Epithelial cell of prostate (primary cell): ENCODE measurements around the gene MRPL50.
"Not testable (repeated sequence)": the region's sequence is repeated elsewhere in the genome, so short reads cannot be mapped to it uniquely, and the experiment has no call there.

Experiments
- DNase-seq: peaks from one replicate; pipeline ENCODE4 v3.0.0-alpha.2; 2011; ENCODE audit warnings: low read depth, low spot score
- H3K27ac ChIP-seq: fragments of 450-650 bp; 2 replicates; pipeline ENCODE4 v1.5.1; 2017; ENCODE audit warnings: mild to moderate bottlenecking

Gene MRPL50

DNA sequence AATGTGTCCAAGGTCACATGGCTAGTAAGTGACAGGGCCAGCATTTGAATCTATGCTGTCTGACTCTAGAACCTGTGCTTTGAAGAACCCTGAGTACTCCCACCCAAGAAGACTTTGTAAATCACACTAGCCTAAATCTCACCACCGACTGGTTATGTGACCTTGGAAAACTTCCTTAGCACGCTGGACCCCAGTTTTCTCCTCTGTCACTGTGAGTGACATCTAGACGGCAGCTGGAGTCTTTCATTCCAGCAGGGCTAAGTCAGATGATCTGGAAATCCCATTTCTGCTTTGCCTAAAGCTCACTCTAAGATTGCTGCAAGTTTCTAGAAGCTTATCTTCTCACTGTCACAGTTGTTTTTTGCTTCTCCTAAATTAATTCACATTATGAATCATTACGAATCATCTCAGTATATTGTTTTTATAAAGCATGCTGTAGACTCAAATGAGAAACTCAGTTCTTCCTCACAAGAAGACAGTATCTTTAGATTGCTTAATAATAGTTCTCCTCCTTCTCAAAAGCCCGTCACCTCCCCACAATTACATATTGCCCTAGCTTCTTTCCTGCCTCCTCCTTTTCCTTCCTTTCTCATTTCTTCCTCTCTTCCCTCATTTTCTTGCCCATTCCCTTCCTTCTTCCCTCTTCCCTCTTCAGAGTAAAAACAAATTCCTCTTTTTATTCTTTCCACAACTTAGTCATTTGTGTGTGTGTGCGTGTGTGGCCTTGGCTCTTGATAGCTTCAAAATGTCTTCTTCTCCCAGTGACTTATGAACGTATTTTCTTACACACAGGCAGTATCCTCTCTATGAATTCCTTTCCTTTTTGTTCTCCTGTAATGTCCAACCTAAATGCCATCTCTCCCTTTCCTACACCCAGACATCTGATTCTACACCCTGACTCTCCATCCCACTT is 20.4 kb upstream of the MRPL50 start:
- no peak overlapping the region for H3K27ac ChIP-seq
- no peak for DNase-seq

DNA sequence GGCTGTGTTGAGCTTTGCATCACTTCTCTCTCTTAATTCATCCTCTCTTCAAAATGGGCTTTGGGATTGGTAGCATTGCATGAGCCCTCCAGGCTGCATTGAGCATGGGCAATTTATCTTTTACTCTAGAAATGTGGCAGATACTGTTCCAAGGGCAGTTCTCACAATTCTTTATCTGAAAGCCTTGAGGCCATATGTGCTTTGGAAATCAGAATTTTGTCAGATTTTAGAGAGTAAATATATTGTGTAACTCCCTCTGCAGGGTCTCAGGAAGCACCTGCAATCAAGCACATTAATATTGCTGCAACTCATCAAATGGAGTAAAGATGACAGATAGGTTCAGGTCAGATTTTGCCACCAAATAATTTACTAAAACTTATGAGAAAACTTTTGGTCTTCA is 19.6 kb upstream of the MRPL50 start:
- no peak overlapping the region for H3K27ac ChIP-seq

DNA sequence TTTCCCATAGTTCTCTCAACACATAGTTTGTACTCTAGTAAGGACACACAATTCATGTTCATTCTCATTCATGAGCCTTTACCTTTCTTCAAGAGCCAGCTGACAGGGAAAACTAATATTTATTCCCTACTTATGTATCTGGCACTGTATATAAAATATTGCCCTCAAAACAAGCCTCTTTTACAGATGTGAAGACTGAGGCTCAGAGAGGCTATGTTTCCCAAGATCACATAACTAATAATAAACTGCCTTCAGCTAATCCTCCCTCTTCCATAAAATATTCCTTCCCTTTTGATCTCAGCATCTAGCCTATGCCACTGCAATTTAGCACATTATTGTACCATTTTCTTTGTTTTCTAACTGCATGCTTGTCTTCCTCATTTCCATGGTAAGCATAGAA is 19.0 kb upstream of the MRPL50 start:
- no peak overlapping the region for H3K27ac ChIP-seq
- DNase-seq, result no peak

More for the DNA sequence above, 19.6 kb upstream of the MRPL50 start:
- DNase-seq, result no peak

DNA sequence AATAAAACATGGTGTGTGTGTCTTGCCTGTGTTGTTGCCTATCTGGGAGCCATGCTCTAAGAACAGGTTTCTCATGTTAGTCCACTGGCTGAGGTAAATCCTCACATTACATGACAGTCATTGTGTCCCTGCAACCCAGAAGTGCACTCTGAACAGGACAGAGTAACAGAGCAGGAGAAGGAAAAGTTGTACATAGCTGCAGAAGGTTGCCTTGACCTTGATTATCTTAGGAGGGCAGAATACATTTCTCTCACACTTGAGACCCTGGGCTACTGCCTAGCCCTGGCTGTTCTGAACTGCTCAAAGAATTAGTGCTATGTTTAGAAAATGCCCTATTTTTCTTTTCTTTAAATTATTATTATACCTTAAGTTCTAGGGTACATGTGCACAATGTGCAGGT is 17.2 kb upstream of the MRPL50 start:
- no peak for DNase-seq
- no peak overlapping the region for H3K27ac ChIP-seq

DNA sequence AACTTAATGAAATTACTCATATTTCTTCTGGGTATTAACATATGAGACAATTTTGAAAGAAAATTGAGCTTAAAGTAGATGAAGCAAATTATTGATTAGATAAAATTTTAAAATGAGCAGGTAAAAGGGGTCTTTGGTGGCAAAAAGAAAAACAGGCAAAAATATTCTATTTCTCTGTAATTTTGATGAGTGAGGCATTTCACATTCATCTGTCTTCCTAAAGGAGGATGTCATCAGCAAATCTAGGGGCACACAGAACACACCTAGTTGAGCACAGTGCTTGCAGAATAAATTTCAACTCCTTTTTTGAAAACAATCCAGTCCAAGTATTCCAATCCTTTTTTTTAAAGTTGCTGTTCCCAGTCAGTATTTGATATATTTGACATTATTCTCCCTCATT is 16.4 kb upstream of the MRPL50 start:
- H3K27ac ChIP-seq, result no peak overlapping the region
- no peak for DNase-seq

DNA sequence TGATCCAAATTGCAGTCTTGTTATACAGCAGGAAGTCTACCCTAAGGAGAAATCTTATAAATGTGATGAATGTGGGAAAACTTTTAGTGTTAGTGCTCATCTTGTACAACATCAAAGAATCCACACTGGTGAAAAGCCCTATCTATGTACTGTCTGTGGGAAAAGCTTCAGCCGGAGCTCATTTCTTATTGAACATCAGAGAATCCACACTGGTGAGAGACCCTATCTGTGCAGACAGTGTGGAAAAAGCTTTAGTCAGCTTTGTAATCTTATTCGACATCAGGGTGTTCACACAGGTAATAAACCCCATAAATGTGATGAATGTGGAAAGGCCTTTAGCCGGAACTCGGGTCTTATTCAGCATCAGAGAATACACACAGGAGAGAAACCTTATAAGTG is 10.7 kb upstream of the MRPL50 start:
- no peak for DNase-seq
- no peak overlapping the region for H3K27ac ChIP-seq

DNA sequence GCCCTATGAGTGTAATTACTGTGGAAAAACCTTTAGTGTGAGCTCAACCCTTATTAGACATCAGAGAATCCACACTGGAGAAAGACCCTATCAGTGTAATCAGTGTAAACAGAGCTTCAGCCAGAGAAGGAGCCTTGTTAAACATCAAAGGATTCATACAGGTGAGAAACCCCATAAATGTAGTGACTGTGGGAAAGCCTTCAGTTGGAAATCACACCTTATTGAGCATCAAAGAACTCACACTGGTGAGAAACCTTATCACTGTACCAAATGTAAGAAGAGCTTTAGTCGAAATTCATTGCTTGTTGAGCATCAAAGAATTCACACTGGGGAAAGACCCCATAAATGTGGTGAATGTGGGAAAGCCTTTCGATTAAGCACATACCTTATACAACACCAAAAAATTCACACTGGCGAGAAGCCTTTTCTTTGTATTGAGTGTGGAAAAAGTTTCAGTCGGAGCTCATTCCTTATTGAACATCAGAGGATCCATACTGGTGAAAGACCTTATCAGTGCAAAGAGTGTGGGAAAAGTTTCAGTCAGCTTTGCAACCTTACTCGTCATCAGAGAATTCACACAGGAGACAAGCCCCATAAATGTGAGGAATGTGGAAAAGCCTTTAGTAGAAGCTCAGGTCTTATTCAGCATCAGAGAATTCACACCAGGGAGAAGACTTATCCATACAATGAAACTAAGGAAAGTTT is 10.1 kb upstream of the MRPL50 start:
- no peak for DNase-seq

DNA sequence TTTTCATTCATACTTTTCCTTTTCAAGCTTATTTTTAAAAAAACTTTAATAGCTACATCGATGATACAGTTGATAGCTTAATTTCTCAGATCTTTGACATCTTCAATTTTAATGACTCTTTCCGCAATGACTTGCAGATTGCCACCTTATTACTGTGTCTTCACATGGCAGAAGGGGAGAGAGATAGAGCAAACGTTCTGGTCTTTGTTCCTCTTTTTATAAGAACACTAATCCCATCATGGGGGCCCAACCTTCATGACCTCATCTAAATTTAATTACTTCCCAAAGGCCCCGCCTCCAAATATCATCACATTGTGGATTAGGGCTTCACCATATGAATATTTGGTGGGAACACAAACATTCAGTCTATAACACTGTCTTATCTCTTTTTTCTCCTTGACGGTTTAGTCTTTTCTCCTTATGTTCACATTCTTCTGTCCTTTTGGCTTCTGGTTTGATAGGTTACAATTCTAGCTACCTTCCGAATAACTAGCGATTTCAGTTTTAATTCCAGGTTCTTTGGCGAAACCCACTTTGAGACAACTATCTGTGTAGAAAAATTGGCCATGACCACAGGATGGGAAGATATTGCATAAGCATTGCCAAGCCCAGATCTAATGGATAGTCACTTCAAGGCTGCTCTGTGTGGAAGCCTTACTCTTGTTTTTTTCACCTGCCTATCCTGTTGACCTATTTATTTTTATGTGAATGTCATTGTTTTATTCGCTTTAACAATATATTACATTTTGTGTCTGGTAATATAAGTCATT is 5.3 kb upstream of the MRPL50 start:
- no peak for DNase-seq
- H3K27ac ChIP-seq, result no peak overlapping the region

More for the DNA sequence above, 10.1 kb upstream of the MRPL50 start:
- H3K27ac ChIP-seq, result no peak overlapping the region

DNA sequence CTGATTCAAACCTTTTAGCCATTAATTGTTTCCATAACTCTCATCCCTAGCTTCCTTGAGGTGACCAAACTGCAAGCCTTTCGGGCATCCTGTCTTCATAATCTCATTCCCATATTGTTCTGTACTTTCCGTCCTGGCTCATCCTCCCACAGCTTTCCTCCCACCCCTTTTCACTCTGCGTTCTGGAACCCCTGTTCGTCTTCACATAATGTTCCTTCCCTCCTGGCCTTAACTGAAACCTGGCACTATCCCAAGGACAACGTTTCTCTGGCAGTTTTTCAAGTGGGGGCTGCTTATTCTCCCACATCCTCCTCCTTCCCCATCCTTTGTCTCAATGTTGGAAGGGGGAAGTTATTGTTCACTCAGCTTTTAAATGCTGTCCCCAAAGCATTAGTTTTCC is 1.7 kb upstream of the MRPL50 start:
- H3K27ac ChIP-seq, result no peak overlapping the region
- no peak for DNase-seq

DNA sequence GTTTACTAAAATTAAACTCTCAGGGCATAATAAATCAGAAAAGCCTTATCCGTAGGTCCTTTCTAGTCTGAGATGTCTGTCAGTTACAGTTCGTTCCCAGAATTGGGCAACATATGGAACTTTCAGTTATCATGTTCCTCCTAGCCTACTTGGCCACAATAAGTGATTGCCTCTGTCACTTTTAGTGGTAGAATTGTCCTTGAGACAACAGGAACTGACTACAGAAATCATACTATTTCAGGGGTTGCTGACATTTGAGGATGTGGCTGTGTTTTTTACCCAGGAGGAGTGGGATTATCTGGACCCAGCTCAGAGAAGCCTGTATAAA is 1.2 kb upstream of the MRPL50 start:
- no peak overlapping the region for H3K27ac ChIP-seq
- DNase-seq, result no peak

DNA sequence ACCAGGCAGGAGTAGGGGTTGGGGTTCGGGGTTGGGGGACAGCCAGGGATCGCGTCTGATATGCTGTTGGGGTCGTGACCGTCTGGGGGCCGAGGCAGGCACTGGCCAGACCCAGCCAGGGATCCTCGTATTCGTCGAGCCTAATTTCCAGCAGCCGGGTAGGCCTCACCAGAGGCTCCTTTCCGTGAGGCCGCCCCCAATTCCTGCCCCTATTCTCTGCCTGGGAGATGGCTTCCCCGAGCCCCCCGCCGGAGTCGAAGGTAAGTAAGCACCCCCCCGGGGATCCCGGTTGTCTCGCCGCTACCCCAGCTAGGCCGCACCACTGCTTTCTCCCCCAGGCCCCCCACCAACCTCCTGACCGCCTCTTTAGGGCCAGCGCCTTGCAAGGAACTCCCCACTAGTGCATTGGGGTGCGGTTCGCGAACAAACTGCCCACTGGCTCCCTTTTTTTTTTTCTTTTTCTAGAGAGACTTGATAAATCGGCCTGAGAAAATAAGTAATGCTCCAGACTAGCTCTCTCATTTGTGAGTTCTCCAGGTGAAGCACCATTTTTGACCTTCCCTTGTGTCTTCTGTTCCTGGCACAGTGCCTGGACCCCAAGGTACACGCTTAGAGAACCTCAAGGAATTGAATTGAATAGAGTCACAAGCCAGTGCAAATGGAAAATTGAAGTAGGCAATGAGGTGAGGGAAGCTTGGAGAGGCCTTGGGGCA is 668 bp upstream of the MRPL50 start:
- H3K27ac ChIP-seq, result peak overlapping the region; percentile 10
- DNase-seq, result no peak

DNA sequence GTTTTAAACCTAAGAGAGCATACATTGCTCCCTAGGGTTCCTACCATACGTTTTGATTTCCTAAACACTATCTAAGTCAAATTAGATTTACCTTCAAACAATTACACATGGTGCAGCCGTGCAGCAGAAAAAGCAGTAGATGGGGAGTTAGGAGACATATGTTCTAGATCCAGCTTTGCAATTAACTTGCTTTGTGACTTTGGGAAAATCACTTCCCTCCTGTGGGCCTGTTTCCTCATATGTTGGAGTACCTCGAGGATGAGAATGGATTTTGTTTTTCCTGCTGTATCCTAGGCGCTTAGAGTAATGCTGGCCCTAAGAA is 711 bp downstream of the MRPL50 start:
- DNase-seq, result no peak
- H3K27ac ChIP-seq, result peak overlapping the region; percentile 38

DNA sequence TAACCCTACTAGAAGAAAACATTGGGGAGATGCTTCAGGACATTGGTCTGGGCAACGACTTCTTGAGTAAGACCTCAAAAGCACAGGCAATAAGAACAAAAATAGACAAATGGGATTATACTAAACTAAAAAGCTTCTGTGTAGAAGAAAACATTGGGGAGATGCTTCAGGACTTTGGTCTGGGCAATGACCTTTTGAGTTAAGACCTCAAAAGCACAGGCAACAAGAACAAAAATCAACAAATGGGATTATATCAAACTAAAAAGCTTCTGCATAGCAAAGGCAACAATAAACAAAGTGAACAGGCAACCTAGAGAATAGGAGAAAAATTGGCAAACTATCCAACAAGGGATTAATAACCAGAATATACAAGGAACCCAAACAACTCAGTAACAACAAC is 3.7 kb downstream of the MRPL50 start:
- H3K27ac ChIP-seq, result no peak overlapping the region
- no peak for DNase-seq

DNA sequence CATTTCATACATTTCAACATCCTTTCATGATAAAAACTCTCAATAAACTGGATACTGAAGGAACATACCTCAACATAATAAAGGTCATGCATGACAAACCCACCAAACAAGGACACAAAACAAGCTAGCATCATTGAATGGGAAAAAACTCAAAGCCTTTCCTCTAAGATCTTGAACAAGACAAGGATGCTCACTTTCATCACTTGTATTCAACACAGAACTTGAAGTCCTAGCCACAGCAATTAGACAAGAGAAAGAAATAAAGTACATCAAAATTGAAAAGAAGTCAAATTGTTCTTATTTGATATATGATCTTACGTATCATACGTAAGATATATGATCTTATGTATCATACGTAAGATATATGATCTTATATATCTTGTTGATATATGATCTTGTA is 5.3 kb downstream of the MRPL50 start:
- H3K27ac ChIP-seq, result no peak overlapping the region
- no peak for DNase-seq

DNA sequence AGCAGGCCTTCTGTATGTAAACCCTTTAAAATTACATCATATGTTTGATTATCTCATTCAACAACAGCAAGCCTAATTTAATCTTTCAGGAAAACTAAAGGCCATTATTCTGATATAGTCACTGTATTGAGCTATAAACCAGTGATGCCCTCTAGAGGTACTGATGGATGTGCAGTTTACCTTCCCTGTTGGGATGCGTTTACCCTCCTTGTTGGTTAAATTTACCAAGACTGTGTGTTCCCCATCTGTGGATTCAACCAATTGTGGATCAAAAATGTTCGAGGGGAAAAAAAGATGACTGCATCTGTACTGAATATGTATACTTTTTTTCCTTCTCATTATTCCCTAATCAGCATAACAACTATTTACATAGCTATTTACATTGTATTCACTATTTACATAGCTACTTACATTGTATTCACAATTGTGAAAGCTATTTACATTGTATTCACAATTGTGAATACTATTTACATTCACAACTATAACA is 9.9 kb downstream of the MRPL50 start:
- no peak overlapping the region for H3K27ac ChIP-seq
- no peak for DNase-seq

DNA sequence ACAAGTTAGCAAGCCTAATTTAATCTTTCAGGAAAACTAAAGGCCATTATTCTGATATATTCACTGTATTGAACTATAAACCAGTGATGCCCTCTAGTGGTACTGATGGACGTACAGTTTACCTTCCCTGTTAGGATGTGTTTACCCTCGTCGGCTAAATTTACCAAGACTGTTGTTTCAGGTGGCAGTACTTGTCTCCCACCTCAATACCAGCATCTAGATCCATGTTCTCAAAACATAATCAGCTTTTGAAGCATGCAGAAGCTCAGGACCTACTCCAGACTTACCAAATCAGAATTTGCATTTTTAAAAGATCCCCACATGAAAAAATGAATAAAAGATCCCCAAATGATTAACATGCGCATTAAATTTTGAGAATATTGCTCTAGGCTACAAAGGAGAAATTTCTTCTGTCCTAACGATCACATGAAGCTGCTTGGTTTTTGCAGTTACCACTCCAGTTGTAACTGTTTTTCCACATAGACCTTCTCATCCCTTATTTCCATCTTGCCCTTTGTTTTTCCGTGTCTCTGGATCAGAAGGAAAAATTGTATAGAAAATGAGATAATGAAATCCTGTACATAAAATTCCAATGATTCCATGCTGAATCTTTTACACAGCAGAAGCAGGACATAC is 10.4 kb downstream of the MRPL50 start:
- H3K27ac ChIP-seq, result no peak overlapping the region
- DNase-seq, result no peak

DNA sequence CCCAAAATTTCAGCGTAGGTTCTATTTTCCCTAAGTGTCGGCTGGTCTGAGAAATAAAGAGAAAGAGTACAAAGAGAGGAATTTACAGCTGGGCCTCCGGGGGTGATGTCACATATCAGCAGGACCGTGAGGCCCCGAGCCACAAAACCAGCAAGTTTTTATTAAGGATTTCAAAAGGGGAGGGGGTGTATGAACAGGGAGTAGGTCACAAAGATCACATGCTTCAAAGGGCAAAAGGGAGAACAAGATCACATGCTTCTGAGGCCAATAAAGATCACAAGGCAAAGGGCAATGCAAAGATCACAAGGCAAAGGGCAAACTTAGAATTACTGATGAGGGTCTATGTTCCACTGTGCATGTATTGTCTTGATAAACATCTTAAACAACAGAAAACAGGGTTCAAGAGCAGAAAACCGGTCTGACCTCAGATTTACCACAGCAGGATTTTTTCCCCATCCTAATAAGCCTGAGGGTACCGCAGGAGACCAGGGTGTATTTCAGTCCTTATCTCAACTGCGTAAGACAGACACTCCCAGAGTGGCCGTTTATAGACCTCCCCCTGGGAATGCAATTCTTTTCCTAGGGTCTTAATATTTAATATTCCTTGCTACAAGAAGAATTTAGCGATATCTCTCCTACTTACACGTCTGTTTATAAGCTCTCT is 13.4 kb downstream of the MRPL50 start, which contains the start of gene BAAT:
BAAT (minus strand) TSS at position 134 of the 664 bp plus-strand sequence. CDS start 13,602 bp downstream, outside the sequence.
- DNase-seq, H3K27ac ChIP-seq: not testable (repeated sequence)

DNA sequence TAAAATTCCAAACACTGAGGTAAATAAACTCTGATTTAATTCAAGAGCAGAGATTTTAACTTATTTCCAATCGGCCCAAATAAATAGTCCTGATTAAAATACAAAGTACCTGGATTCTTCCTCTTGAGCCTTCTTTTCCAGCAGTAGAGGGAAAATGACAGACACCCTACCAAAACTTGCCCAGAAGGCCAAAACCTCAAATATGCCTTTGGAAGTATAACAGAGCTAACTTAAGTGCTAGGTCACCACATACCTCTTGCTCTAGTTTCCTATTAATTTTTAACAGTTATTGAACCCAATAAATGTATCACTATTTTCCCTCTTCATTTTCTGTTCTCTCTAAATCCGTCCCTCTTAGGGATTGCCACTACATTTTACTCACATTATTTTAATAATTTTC is 15.1 kb downstream of the MRPL50 start:
- no peak for DNase-seq

DNA sequence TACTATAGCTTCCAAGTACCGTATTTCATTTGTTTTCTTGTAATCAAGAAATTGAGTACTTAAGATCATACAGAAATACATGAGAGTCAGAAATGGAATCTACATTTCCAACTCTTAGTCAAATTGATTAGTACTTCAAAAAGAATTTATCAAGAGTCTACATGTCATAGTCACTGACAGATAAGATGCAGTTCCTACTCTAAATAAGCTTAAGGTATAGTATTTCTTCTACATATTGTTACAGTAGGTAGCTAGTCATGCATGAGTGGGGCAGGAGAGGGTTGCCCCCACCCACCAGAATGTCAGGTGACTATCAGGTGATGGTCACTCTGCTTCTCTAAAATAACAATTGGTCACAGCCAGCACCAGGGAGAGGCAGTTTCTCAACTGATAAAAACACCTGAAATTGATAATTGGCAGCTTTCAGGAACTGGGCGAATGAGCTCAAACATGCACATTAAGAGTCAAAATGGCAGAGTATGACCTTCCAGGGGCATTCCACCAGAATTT is 16.5 kb downstream of the MRPL50 start:
- no peak for DNase-seq
- H3K27ac ChIP-seq, result peak overlapping the region; percentile 10

More for the DNA sequence above, 15.1 kb downstream of the MRPL50 start:
- H3K27ac ChIP-seq, result no peak overlapping the region
